T-cell (primary cell): ENCODE results near the gene OBP2B. TPM values are rescaled to one million over a fixed set of nuclear protein-coding genes. Genes with fewer than 3 reads are reported as not detected.

Source experiments
- ATAC-seq, 4 experiments: fragments of 200-7000 bp in 3 of 4; fragments of 150-1000 bp in 1 of 4; cut with Tn5 transposase; replicated peaks in 1 of 4; 1 replicate in 3 of 4; 2 replicates in 1 of 4; pipeline ENCODE4 v1.10.0; 2021; ENCODE audit warnings: moderate library complexity in 3 of 4, mild to moderate bottlenecking in 2 of 4, moderate number of reproducible peaks in 1 of 4
- CTCF ChIA-PET, 2 donors: fragments of 300-600 bp; sonication (Branson Sonifier 250); formaldehyde crosslinking; loops; one replicate each; lab custom pipeline; 2022; ENCODE audit warnings: antibody characterized with exemption in 2 of 2; lab: Charles Lee
- POLR2A ChIA-PET, 2 donors: fragments of 300-600 bp; sonication (Branson Sonifier 250); formaldehyde crosslinking; loops; one replicate each; lab custom pipeline; 2022; ENCODE audit warnings: antibody characterized with exemption in 2 of 2; lab: Charles Lee
- DNase-seq, 35 experiments: peaks; one replicate each; pipeline versions ENCODE4 v3.0.0 to v3.0.0-alpha.2; 2013 to 2023
- H3K27ac ChIP-seq: one replicate; pipeline ENCODE4 v1.5.1; 2013; ENCODE audit warnings: low read length
- H3K27me3 ChIP-seq, 2 experiments: replicated peaks in 1 of 2; 1 replicate in 1 of 2; 2 replicates in 1 of 2; pipeline versions ENCODE4 v1.6.1 to v1.7.0; 2013; ENCODE audit warnings: low read length in 1 of 2, mixed read lengths in 1 of 2; ENCODE audit not compliant: control insufficient read depth in 2 of 2, insufficient read depth in 2 of 2; ENCODE audit errors: extremely low read depth in 1 of 2
- H3K36me3 ChIP-seq, 2 donors: 1 replicate in 1 of 2; 2 replicates in 1 of 2; pipeline versions ENCODE4 v1.6.1 to v1.7.0; 2013; ENCODE audit warnings: low read length in 1 of 2; ENCODE audit not compliant: control insufficient read depth in 2 of 2, insufficient read depth in 1 of 2; ENCODE audit errors: extremely low read depth in 1 of 2
- H3K4me1 ChIP-seq, 2 experiments: 1 replicate in 1 of 2; 2 replicates in 1 of 2; pipeline versions ENCODE4 v1.6.1 to v1.7.0; 2013; ENCODE audit warnings: low read length in 2 of 2, mixed read lengths in 1 of 2; ENCODE audit not compliant: insufficient read depth in 2 of 2, control insufficient read depth in 1 of 2; ENCODE audit errors: extremely low read depth in 1 of 2
- H3K4me3 ChIP-seq, 2 donors: 1 replicate in 1 of 2; 2 replicates in 1 of 2; pipeline versions ENCODE4 v1.5.1 to v1.7.0; 2013; ENCODE audit warnings: mild to moderate bottlenecking in 2 of 2, low read length in 1 of 2, moderate library complexity in 1 of 2; ENCODE audit not compliant: control insufficient read depth in 1 of 2; ENCODE audit errors: extremely low read depth in 1 of 2
- H3K9me3 ChIP-seq: 2 replicates; pipeline ENCODE4 v1.7.0; 2013
- H3K27ac Mint-ChIP-seq, 2 donors: one replicate each; pipeline ENCODE4 v1.8.0; 2020 to 2021; ENCODE audit warnings: mild to moderate bottlenecking in 2 of 2, mixed read lengths in 2 of 2
- H3K27me3 Mint-ChIP-seq, 2 donors: one replicate each; pipeline ENCODE4 v1.8.0; 2021 to 2022; ENCODE audit warnings: mixed read lengths in 2 of 2
- H3K36me3 Mint-ChIP-seq: one replicate; pipeline ENCODE4 v1.8.0; 2021; ENCODE audit warnings: mixed read lengths
- H3K4me1 Mint-ChIP-seq, 3 donors: one replicate each; pipeline ENCODE4 v1.8.0; 2020 to 2022; ENCODE audit warnings: mixed read lengths in 3 of 3, mild to moderate bottlenecking in 1 of 3
- H3K4me3 Mint-ChIP-seq, 3 donors: one replicate each; pipeline ENCODE4 v1.8.0; 2020 to 2022; ENCODE audit warnings: mild to moderate bottlenecking in 3 of 3, mixed read lengths in 3 of 3, moderate library complexity in 3 of 3
- H3K9me3 Mint-ChIP-seq, 3 donors: one replicate each; pipeline ENCODE4 v1.8.0; 2020 to 2022; ENCODE audit warnings: mixed read lengths in 3 of 3
- WGBS: methylation state at CpG from one replicate; pipeline ENCODE4 v1.1.5; 2013; ENCODE audit warnings: missing lambda C conversion rate; ENCODE audit not compliant: insufficient coverage; 5-methylcytosine and 5-hydroxymethylcytosine counted together
- total RNA-seq, 35 experiments: library from RNA in 6 of 35; stranded (reverse) in 6 of 35; fragments of 120-200 nt in 1 of 35; gene quantifications; one replicate each; pipeline versions ENCODE4 v1.2.1 to v1.2.4 and lab custom pipeline; 2013 to 2026

OBP2B gene
- total RNA-seq, 5 donors from 2014 or later (not counting 1 experiment from before 2014, with no cell fraction given): not detected

GRCh38 chr9:133188006-133188842 is 20.8 kb downstream of the OBP2B start:
- no peaks in the 10 kb centered on the region for H3K36me3 ChIP-seq
- peaks cover 21 to 37% of the 10 kb centered on the region in 2 donors for H3K27me3 Mint-ChIP-seq
- ChIA-PET POLR2A (no interaction called here), CTCF (interaction anchor here in 1 of 2 donors (0.6 to 1.0 kb wide), 3 partner anchors 12 to 933 kb away, joined by 3 to 4 read pairs (median 4); no protein-coding TSS in a partner anchor)
- peaks cover 12 to 15% (median 12%) of the 10 kb centered on the region in 3 donors for H3K4me1 Mint-ChIP-seq
- no peaks in the 10 kb centered on the region for H3K9me3 Mint-ChIP-seq
- 51% methylated on average over 20 of the region's 21 CpGs for WGBS
- no peak overlapping the region for H3K4me3 Mint-ChIP-seq
- ATAC-seq (no peak), DNase-seq (no peak)
- no peak overlapping the region for H3K4me3 ChIP-seq
- H3K36me3 Mint-ChIP-seq: no peaks in the 10 kb centered on the region
- no peaks in the 10 kb centered on the region for H3K9me3 ChIP-seq
- no peak overlapping the region for H3K27ac ChIP-seq
- no peak overlapping the region for H3K27ac Mint-ChIP-seq
- H3K27me3 ChIP-seq: peaks cover 0 to 32% of the 10 kb centered on the region in 2 experiments
- H3K4me1 ChIP-seq: peaks cover 3 to 16% of the 10 kb centered on the region in 2 experiments

DNA sequence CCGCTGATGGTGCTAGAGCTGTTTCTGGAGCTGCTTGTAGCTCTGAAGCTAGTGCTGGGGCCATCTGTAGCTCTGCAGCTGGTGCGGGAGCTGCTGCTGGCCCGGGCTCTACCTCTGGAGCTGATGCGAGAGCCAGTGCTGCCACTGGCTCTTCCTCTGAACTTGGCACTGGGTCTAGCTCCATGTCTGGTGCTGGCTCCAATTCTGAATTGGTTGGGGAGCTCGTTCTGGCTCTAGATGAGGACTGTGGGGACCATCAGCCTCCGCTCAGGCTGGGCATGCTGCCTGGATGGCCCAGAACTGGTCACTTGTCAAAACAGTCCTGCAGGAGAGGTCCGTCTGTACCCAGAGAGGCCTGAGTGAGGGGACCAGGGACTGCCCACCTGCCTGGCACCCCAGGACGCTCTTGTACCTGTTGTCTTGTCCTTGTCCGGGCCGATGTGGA is 21.5 kb downstream of the OBP2B start:
- Histone ChIP-seq H3K4me3 (no peak overlapping the region), H3K27ac (no peak overlapping the region), H3K27me3 (peaks cover 0 to 34% of the 10 kb centered on the region in 2 experiments), H3K36me3 (no peaks in the 10 kb centered on the region), H3K9me3 (no peaks in the 10 kb centered on the region), H3K4me1 (peaks cover 3 to 16% of the 10 kb centered on the region in 2 experiments)
- H3K9me3 Mint-ChIP-seq: no peaks in the 10 kb centered on the region
- no peaks in the 10 kb centered on the region for H3K36me3 Mint-ChIP-seq
- POLR2A ChIA-PET: no interaction called here
- no peak for ATAC-seq
- CTCF ChIA-PET: interaction anchor here in 1 of 2 donors (0.5 to 2.1 kb wide), 4 partner anchors 51 to 933 kb away, joined by 4 to 9 read pairs (median 4); no protein-coding TSS in a partner anchor
- H3K27ac Mint-ChIP-seq: no peak overlapping the region
- peaks cover 25 to 40% of the 10 kb centered on the region in 2 donors for H3K27me3 Mint-ChIP-seq
- no peak overlapping the region for H3K4me3 Mint-ChIP-seq
- H3K4me1 Mint-ChIP-seq: peaks cover 12 to 15% (median 12%) of the 10 kb centered on the region in 3 donors
- WGBS: 86% methylated on average over 8 of the region's 10 CpGs
- no peak for DNase-seq

GRCh38 chr9:133186736-133187135 is 22.3 kb downstream of the OBP2B start:
- H3K9me3 ChIP-seq: no peaks in the 10 kb centered on the region
- POLR2A ChIA-PET: interaction anchor here in 1 of 2 donors (1.2 kb wide), 1 partner anchor 156 kb away, joined by 4 read pairs; the partner anchor contains the start of gene GTF3C5
- peaks cover 0 to 40% of the 10 kb centered on the region in 2 experiments for H3K27me3 ChIP-seq
- WGBS: 95% methylated on average over 5 of the region's 6 CpGs
- Mint-ChIP-seq H3K4me1 (peaks cover 12 to 15% (median 12%) of the 10 kb centered on the region in 3 donors), H3K9me3 (no peaks in the 10 kb centered on the region), H3K36me3 (no peaks in the 10 kb centered on the region), H3K4me3 (no peak overlapping the region), H3K27ac (no peak overlapping the region), H3K27me3 (peaks cover 24 to 42% of the 10 kb centered on the region in 2 donors)
- H3K27ac ChIP-seq: no peak overlapping the region
- H3K4me3 ChIP-seq: no peak overlapping the region
- CTCF ChIA-PET: interaction anchor here (0.6 to 2.1 kb wide), 7 partner anchors 52 to 1657 kb away, joined by 3 to 9 read pairs (median 3); no protein-coding TSS in a partner anchor
- no peaks in the 10 kb centered on the region for H3K36me3 ChIP-seq
- H3K4me1 ChIP-seq: peaks cover 3 to 16% of the 10 kb centered on the region in 2 experiments
- ATAC-seq (no peak), DNase-seq (no peak)

- H3K9me3 ChIP-seq: no peaks in the 10 kb centered on the region
- Mint-ChIP-seq H3K9me3 (no peaks in the 10 kb centered on the region), H3K4me3 (peak overlapping the region in 1 of 3 donors; percentile 35), H3K36me3 (no peaks in the 10 kb centered on the region), H3K27ac (no peak overlapping the region), H3K4me1 (peaks cover 12 to 15% (median 12%) of the 10 kb centered on the region in 3 donors), H3K27me3 (peaks cover 27 to 46% of the 10 kb centered on the region in 2 donors)
- H3K4me3 ChIP-seq: no peak overlapping the region
- H3K4me1 ChIP-seq: peaks cover 3 to 16% of the 10 kb centered on the region in 2 experiments
- H3K27me3 ChIP-seq: peaks cover 0 to 38% of the 10 kb centered on the region in 2 experiments
- ATAC-seq (peak; percentile 52 to 68 (median 60)), DNase-seq (peak in 23 of 35 experiments; percentile 15 to 70 (median 25))
- H3K27ac ChIP-seq: no peak overlapping the region
- CTCF ChIA-PET: interaction anchor here (0.6 to 1.2 kb wide), 8 partner anchors 29 to 867 kb away, joined by 3 to 7 read pairs (median 4); no protein-coding TSS in a partner anchor
- no peaks in the 10 kb centered on the region for H3K36me3 ChIP-seq
- no CpG with 5 or more reads among the region's 8 CpGs for WGBS
- POLR2A ChIA-PET: interaction anchor here in 1 of 2 donors (0.7 kb wide), 1 partner anchor 151 kb away, joined by 6 read pairs; no protein-coding TSS in a partner anchor
Measured at GRCh38 chr9:133184971-133185370, 24.1 kb downstream of the OBP2B start.

DNA sequence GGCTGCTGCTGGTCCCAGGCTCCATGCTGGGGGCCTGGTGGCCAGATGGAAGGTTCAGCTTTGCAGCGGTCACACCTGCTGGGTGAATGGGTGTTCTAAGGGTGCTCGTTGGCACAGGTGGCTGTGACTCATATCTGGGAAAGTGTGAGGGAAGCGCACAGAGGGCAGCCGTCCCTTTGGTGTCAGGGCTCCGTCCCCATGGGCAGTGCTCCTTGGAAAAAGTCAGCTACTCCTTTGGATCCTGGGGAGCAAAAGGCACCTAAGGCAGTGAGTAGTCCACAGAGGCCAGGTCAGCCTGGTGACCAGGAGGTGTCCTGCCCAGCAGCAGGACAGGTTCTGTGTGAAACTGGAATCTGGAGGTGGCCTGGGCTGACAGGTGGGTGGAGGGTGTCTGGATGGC is 26.9 kb downstream of the OBP2B start:
- H3K9me3 Mint-ChIP-seq: no peaks in the 10 kb centered on the region
- Histone ChIP-seq H3K27me3 (peaks cover 0 to 19% of the 10 kb centered on the region in 2 experiments), H3K36me3 (no peaks in the 10 kb centered on the region), H3K4me1 (peaks cover 3 to 16% of the 10 kb centered on the region in 2 experiments), H3K27ac (no peak overlapping the region), H3K4me3 (no peak overlapping the region), H3K9me3 (no peaks in the 10 kb centered on the region)
- peaks cover 18 to 34% of the 10 kb centered on the region in 2 donors for H3K27me3 Mint-ChIP-seq
- ChIA-PET POLR2A (no interaction called here), CTCF (interaction anchor here in 1 of 2 donors (0.5 to 1.7 kb wide), 2 partner anchors 11 to 122 kb away, joined by 3 to 5 read pairs; no protein-coding TSS in a partner anchor)
- WGBS: 63% methylated on average over 4 of the region's 5 CpGs
- H3K27ac Mint-ChIP-seq: no peak overlapping the region
- peaks cover 12 to 15% (median 12%) of the 10 kb centered on the region in 3 donors for H3K4me1 Mint-ChIP-seq
- no peak for ATAC-seq
- peak in 1 of 35 experiments; percentile 13 for DNase-seq
- no peak overlapping the region for H3K4me3 Mint-ChIP-seq
- H3K36me3 Mint-ChIP-seq: no peaks in the 10 kb centered on the region

- Histone ChIP-seq H3K4me3 (no peak overlapping the region), H3K9me3 (no peaks in the 10 kb centered on the region), H3K36me3 (no peaks in the 10 kb centered on the region), H3K27me3 (peaks cover 0 to 19% of the 10 kb centered on the region in 2 experiments), H3K27ac (no peak overlapping the region), H3K4me1 (peaks cover 3 to 16% of the 10 kb centered on the region in 2 experiments)
- H3K36me3 Mint-ChIP-seq: no peaks in the 10 kb centered on the region
- H3K9me3 Mint-ChIP-seq: no peaks in the 10 kb centered on the region
- 67% methylated on average over 1 of the region's 3 CpGs for WGBS
- ChIA-PET CTCF (interaction anchor here in 1 of 2 donors (1.7 kb wide), 1 partner anchor 11 kb away, joined by 5 read pairs; no protein-coding TSS in a partner anchor), POLR2A (interaction anchor here in 1 of 2 donors (0.6 to 1.1 kb wide), 2 partner anchors 15 to 85 kb away, joined by 3 read pairs; no protein-coding TSS in a partner anchor)
- no peak overlapping the region for H3K4me3 Mint-ChIP-seq
- ATAC-seq (no peak), DNase-seq (no peak)
- no peak overlapping the region for H3K27ac Mint-ChIP-seq
- peaks cover 18 to 31% of the 10 kb centered on the region in 2 donors for H3K27me3 Mint-ChIP-seq
- peaks cover 12 to 15% (median 12%) of the 10 kb centered on the region in 3 donors for H3K4me1 Mint-ChIP-seq
Measured at GRCh38 chr9:133181561-133181960, 27.5 kb downstream of the OBP2B start.
